ENCODE results near the gene SVOPL. TPM values are rescaled to one million over a fixed set of nuclear protein-coding genes. Genes with fewer than 3 reads are reported as not detected.

SVOPL gene
- total and polyA plus RNA-seq, 4 donors: 0.13 to 1.5 (median 0.39) TPM; not detected in 1

GRCh38 chr7:138565451-138566114, 135.6 kb downstream of the SVOPL start:
- ATAC-seq (ENCODE audit: insufficient read depth, low FRiP score): no peak
- 92 to 96% methylated on average over 8 of the region's 8 CpGs for WGBS, 2 donors
- H3K27me3 ChIP-seq (ENCODE audit: control insufficient read depth in 3 of 3, insufficient read depth in 3 of 3, low read length in 2 of 3): no peaks in the 10 kb centered on the region
- H3K4me1 ChIP-seq (ENCODE audit: control insufficient read depth in 5 of 5, insufficient read depth in 5 of 5, low read length in 5 of 5): peaks cover 0 to 3% (median 0%) of the 10 kb centered on the region in 5 donors
- H3K36me3 ChIP-seq (ENCODE audit: control insufficient read depth in 4 of 4, insufficient read depth in 4 of 4, low read length in 4 of 4): peaks cover 31 to 74% (median 51%) of the 10 kb centered on the region in 4 donors
- H3K4me3 ChIP-seq: no peak overlapping the region
- H3K9ac ChIP-seq (ENCODE audit: insufficient read depth in 1 of 2, low read length in 2 of 2): no peak overlapping the region
- DNase-seq: peak in 1 of 3 donors; percentile 18
- TF ChIP-seq, protein P1, sequence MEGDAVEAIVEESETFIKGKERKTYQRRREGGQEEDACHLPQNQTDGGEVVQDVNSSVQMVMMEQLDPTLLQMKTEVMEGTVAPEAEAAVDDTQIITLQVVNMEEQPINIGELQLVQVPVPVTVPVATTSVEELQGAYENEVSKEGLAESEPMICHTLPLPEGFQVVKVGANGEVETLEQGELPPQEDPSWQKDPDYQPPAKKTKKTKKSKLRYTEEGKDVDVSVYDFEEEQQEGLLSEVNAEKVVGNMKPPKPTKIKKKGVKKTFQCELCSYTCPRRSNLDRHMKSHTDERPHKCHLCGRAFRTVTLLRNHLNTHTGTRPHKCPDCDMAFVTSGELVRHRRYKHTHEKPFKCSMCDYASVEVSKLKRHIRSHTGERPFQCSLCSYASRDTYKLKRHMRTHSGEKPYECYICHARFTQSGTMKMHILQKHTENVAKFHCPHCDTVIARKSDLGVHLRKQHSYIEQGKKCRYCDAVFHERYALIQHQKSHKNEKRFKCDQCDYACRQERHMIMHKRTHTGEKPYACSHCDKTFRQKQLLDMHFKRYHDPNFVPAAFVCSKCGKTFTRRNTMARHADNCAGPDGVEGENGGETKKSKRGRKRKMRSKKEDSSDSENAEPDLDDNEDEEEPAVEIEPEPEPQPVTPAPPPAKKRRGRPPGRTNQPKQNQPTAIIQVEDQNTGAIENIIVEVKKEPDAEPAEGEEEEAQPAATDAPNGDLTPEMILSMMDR (IDR thresholded peaks at IDR 0.05; ENCODE audit: control extremely low read depth, extremely low read depth): no peak
- no peak overlapping the region for H3K27ac ChIP-seq (ENCODE audit: low read depth in 1 of 2, low read length in 1 of 2)
- peaks cover 4 to 35% (median 21%) of the 10 kb centered on the region in 4 donors for H3K9me3 ChIP-seq (ENCODE audit: control insufficient read depth in 4 of 4, insufficient read depth in 3 of 4, low read length in 3 of 4)

DNA sequence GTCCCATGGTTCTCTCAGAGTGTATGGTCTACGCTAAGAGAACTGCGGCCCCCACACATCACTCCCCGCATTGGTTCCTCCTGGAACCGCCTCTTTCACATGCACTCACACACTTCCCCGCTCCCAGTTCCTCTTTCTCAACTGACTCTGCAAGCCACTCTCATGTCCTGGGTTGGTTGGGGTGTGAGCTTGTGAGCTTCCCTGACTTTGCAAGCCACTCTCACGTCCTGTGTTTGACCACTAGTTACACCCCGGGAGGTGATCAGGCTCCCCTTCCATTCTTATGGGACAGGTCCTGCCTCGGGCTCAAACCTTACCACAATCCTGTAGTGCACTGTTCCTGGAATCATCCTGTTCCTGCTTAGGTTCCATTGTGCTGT, 136.1 kb downstream of the SVOPL start:
- Histone ChIP-seq H3K9ac (ENCODE audit: insufficient read depth in 1 of 2, low read length in 2 of 2) (no peak overlapping the region), H3K27me3 (ENCODE audit: control insufficient read depth in 3 of 3, insufficient read depth in 3 of 3, low read length in 2 of 3) (no peaks in the 10 kb centered on the region), H3K4me1 (ENCODE audit: control insufficient read depth in 5 of 5, insufficient read depth in 5 of 5, low read length in 5 of 5) (peaks cover 0 to 3% (median 0%) of the 10 kb centered on the region in 5 donors), H3K4me3 (no peak overlapping the region), H3K36me3 (ENCODE audit: control insufficient read depth in 4 of 4, insufficient read depth in 4 of 4, low read length in 4 of 4) (peaks cover 35 to 75% (median 55%) of the 10 kb centered on the region in 4 donors), H3K9me3 (ENCODE audit: control insufficient read depth in 4 of 4, insufficient read depth in 3 of 4, low read length in 3 of 4) (peaks cover 4 to 36% (median 21%) of the 10 kb centered on the region in 4 donors), H3K27ac (ENCODE audit: low read depth in 1 of 2, low read length in 1 of 2) (no peak overlapping the region)
- TF ChIP-seq, protein P1 (IDR thresholded peaks at IDR 0.05; ENCODE audit: control extremely low read depth, extremely low read depth): no peak
- 80 to 88% methylated on average over 8 of the region's 8 CpGs for WGBS, 2 donors
- DNase-seq: no peak
- peak; percentile 48 for ATAC-seq (ENCODE audit: insufficient read depth, low FRiP score)

DNA sequence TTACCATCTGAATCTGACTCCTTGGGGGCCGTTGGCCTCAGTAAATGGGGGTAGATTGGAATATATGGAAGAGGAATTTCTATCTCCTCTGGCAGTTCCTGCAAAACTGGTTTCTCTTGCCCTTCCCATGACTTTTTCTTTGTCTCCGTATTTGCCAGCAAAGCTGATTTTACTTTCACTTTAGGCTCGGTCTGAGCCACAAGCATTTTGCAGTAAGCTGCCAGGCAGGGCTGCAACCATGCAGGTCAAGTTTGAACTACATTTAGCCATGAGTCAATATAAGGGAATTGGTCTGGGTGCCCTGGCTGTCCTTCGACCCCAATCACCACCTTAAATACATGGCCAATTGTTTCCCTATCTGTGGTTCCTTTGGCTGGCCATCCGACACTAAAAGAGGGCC, 136.8 kb downstream of the SVOPL start:
- H3K9ac ChIP-seq (ENCODE audit: insufficient read depth in 1 of 2, low read length in 2 of 2): no peak overlapping the region
- WGBS, 2 donors: 71 to 79% methylated on average over 5 of the region's 5 CpGs
- peak in 2 of 3 donors; percentile 31 to 59 for DNase-seq
- H3K27ac ChIP-seq (ENCODE audit: low read depth in 1 of 2, low read length in 1 of 2): no peak overlapping the region
- peaks cover 0 to 3% (median 0%) of the 10 kb centered on the region in 5 donors for H3K4me1 ChIP-seq (ENCODE audit: control insufficient read depth in 5 of 5, insufficient read depth in 5 of 5, low read length in 5 of 5)
- no peaks in the 10 kb centered on the region for H3K27me3 ChIP-seq (ENCODE audit: control insufficient read depth in 3 of 3, insufficient read depth in 3 of 3, low read length in 2 of 3)
- peaks cover 35 to 80% (median 60%) of the 10 kb centered on the region in 4 donors for H3K36me3 ChIP-seq (ENCODE audit: control insufficient read depth in 4 of 4, insufficient read depth in 4 of 4, low read length in 4 of 4)
- ATAC-seq (ENCODE audit: insufficient read depth, low FRiP score): peak; percentile 53
- H3K4me3 ChIP-seq: no peak overlapping the region
- TF ChIP-seq, protein P1 (IDR thresholded peaks at IDR 0.05; ENCODE audit: control extremely low read depth, extremely low read depth): no peak
- peaks cover 4 to 42% (median 23%) of the 10 kb centered on the region in 4 donors for H3K9me3 ChIP-seq (ENCODE audit: control insufficient read depth in 4 of 4, insufficient read depth in 3 of 4, low read length in 3 of 4)

Measured in lung (tissue), 12 donors.